A204.1 (cell line): ENCODE results near the gene TARS2.

ENCODE experiments used
- FAIRE-seq: peaks from 2 replicates; lab custom pipeline; 2012; peaks lifted over from hg19 to GRCh38; lab: Jason Lieb, UNC

Gene TARS2

GRCh38 chr1:150507912-150508864, 21.0 kb downstream of the TARS2 start, which contains the start of gene ECM1:
ECM1 (plus strand) TSS chr1:150508109; CDS start chr1:150508210, 101 bp downstream.
- FAIRE-seq = no peak

GRCh38 chr1:150508982-150509381, 21.8 kb downstream of the TARS2 start:
- FAIRE-seq = no peak

- no peak for FAIRE-seq
Observed at GRCh38 chr1:150511551-150511950, 24.3 kb downstream of the TARS2 start.

GRCh38 chr1:150511985-150512660, 24.9 kb downstream of the TARS2 start:
- no peak for FAIRE-seq

GRCh38 chr1:150512846-150513245, 25.6 kb downstream of the TARS2 start:
- no peak for FAIRE-seq

- no peak for FAIRE-seq
Observed at GRCh38 chr1:150513351-150513791, 26.2 kb downstream of the TARS2 start.

GRCh38 chr1:150514260-150514659, 27.0 kb downstream of the TARS2 start:
- FAIRE-seq = no peak

- no peak for FAIRE-seq
Observed at GRCh38 chr1:150514913-150515327, 27.7 kb downstream of the TARS2 start.

- peak; percentile 21 for FAIRE-seq
Observed at GRCh38 chr1:150515328-150516049, 28.3 kb downstream of the TARS2 start, which contains the start of gene FALEC. FALEC (plus strand) TSS chr1:150515752.

- FAIRE-seq = no peak
Observed at GRCh38 chr1:150516050-150516591, 28.9 kb downstream of the TARS2 start.

GRCh38 chr1:150516616-150517015, 29.4 kb downstream of the TARS2 start:
- FAIRE-seq = no peak

- no peak for FAIRE-seq
Observed at GRCh38 chr1:150521196-150521968, 34.2 kb downstream of the TARS2 start.

GRCh38 chr1:150525348-150525747, 38.1 kb downstream of the TARS2 start:
- FAIRE-seq = no peak

GRCh38 chr1:150528196-150528595, 41.0 kb downstream of the TARS2 start:
- FAIRE-seq = no peak

GRCh38 chr1:150529017-150529416, 41.8 kb downstream of the TARS2 start:
- no peak for FAIRE-seq

- no peak for FAIRE-seq
Observed at GRCh38 chr1:150530491-150531159, 43.4 kb downstream of the TARS2 start.

- no peak for FAIRE-seq
Observed at GRCh38 chr1:150532860-150533259, 45.6 kb downstream of the TARS2 start.

GRCh38 chr1:150534002-150534401, 46.8 kb downstream of the TARS2 start:
- no peak for FAIRE-seq

GRCh38 chr1:150535511-150536287, 48.5 kb downstream of the TARS2 start:
- no peak for FAIRE-seq
